ENCODE measurements around the gene SVOPL. TPM values are rescaled to one million over a fixed set of nuclear protein-coding genes. Genes with fewer than 3 reads are reported as not detected.

Gene SVOPL
- total and polyA plus RNA-seq, 9 of the 15 experiments (the other 6 are each of a cell fraction or from before 2014, with no cell fraction given) = 0.13 to 0.42 (median 0.20) TPM; not detected in 6

DNA sequence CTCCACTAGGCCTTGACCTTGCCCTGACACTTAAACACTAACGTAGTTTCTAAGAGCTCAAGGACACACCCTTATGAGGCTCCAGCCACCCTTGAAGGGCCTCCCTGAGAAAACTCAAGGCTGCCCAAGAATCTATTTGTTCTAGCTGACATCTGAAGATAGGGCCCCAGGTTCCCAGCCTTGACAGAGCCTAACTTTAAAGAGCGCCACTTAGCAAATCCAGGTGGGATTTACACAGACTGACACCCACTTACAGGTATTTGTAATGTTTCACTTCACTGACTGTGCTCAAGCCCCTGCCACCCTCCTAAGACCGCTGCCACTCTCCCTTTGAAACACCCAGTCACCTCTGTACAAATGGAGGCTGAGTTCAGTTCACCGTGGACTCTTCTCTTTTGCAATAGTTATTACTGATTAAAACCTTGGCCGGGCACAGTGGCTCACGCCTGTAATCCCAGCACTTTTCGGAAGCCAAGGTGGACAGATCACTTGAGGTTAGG lies 90.4 kb downstream of the SVOPL start:
- H4K20me1 ChIP-seq (replicated peaks; ENCODE audit: control insufficient read depth, insufficient read depth, low read length) = no peaks in the 10 kb centered on the region
- no peaks in the 10 kb centered on the region for H3K9me1 ChIP-seq (ENCODE audit: control insufficient read depth, insufficient read depth, low read length)
- peak; percentile 84 for ATAC-seq
- FAIRE-seq = no peak
- ChIA-PET POLR2A (interaction anchor here (1.0 kb wide), 2 partner anchors 9 kb away, joined by 3 read pairs; no protein-coding TSS in a partner anchor), CTCF (ENCODE audit: low intra/inter-chr PET ratio) (no interaction called here)
- H3K27me3 ChIP-seq (ENCODE audit: control insufficient read depth in 2 of 2, insufficient read depth in 2 of 2, low read length in 2 of 2) = no peaks in the 10 kb centered on the region
- in situ Hi-C loops (cut with MboI) (no loop called here), intact Hi-C loops (cut with micrococcal nuclease) (no loop called here)
- no peaks in the 10 kb centered on the region for H3K36me3 ChIP-seq (ENCODE audit: control insufficient read depth, insufficient read depth, low read length)
- no TSS peak for BruUV-seq (replicated peaks)
- H3K9me3 ChIP-seq (replicated peaks; ENCODE audit: control insufficient read depth, insufficient read depth, low read depth, low read length) = 0 out of 2 replicates have a peak, but pooled peaks cover 5% of the 10 kb centered on the region
- H3K9ac ChIP-seq (ENCODE audit: insufficient read depth in 1 of 2, low read depth in 2 of 2, low read length in 2 of 2) = peak overlapping the region in 1 of 2 experiments; percentile 16; a peak in 1 of 4 replicates
- peak overlapping the region; percentile 68 for H2AFZ ChIP-seq (ENCODE audit: low read depth, low read length)
- peak in 2 of 4 experiments; percentile 34 to 54 for DNase-seq (ENCODE audit: extremely low read depth in 1 of 4, low spot score in 3 of 4)
- TF ChIP-seq XRCC4 (IDR thresholded peaks at IDR 0.05; ENCODE audit: extremely low read depth, insufficient read depth, insufficient read length) (no peak), CEBPB (tag; IDR thresholded peaks at IDR 0.05) (no peak), ZNF507 (tag; conservative IDR thresholded peaks at IDR 0.05) (peak; percentile 24; the same call in 1 of the 2 replicates), ESRRA (IDR thresholded peaks at IDR 0.05; ENCODE audit: borderline replicate concordance, low read depth) (peak; percentile 88), RFX7 (CRISPR knock-in tag; IDR thresholded peaks at IDR 0.05) (no peak), L3MBTL2 (IDR thresholded peaks at IDR 0.05) (peak; percentile 18; the same call in 1 of the 2 replicates), PHTF2 (CRISPR knock-in tag; IDR thresholded peaks at IDR 0.05) (no peak)
- peak overlapping the region; percentile 8; the same call in 1 of the 2 replicates for H3K4me2 ChIP-seq (ENCODE audit: insufficient read depth, low read length)
- H3K4me1 ChIP-seq (replicated peaks in 1 of 2; ENCODE audit: control insufficient read depth in 2 of 2, insufficient read depth in 2 of 2, low read length in 2 of 2) = peaks cover 0 to 6% of the 10 kb centered on the region in 2 experiments; a peak in 2 of 5 replicates
- H3K27ac ChIP-seq (ENCODE audit: extremely low read depth, low read depth, low read length) = peak overlapping the region; percentile 2; the same call in 1 of the 3 replicates
- H3K4me3 ChIP-seq = no peak overlapping the region
- no peaks in the 10 kb centered on the region for H3K79me2 ChIP-seq (ENCODE audit: control insufficient read depth, insufficient read depth, low read length)
- 35% methylated on average over 7 of the region's 7 CpGs for WGBS (ENCODE audit: insufficient coverage, low coverage, missing lambda C conversion rate)

All from K562 (cell line).